AG20443 (cell line): ENCODE measurements around the gene LMTK2.
A peak's percentile ranks its signal among the peaks of the same experiment; 100 is the strongest.

Experiments
- DNase-seq: peaks from one replicate; pipeline ENCODE4 v3.0.0; 2012; ENCODE audit warnings: low spot score, mixed read lengths

Gene LMTK2

GRCh38 chr7:98234429-98235147, 127.9 kb downstream of the LMTK2 start:
- DNase-seq = no peak

GRCh38 chr7:98235901-98236300, 129.2 kb downstream of the LMTK2 start:
- DNase-seq = no peak

DNA sequence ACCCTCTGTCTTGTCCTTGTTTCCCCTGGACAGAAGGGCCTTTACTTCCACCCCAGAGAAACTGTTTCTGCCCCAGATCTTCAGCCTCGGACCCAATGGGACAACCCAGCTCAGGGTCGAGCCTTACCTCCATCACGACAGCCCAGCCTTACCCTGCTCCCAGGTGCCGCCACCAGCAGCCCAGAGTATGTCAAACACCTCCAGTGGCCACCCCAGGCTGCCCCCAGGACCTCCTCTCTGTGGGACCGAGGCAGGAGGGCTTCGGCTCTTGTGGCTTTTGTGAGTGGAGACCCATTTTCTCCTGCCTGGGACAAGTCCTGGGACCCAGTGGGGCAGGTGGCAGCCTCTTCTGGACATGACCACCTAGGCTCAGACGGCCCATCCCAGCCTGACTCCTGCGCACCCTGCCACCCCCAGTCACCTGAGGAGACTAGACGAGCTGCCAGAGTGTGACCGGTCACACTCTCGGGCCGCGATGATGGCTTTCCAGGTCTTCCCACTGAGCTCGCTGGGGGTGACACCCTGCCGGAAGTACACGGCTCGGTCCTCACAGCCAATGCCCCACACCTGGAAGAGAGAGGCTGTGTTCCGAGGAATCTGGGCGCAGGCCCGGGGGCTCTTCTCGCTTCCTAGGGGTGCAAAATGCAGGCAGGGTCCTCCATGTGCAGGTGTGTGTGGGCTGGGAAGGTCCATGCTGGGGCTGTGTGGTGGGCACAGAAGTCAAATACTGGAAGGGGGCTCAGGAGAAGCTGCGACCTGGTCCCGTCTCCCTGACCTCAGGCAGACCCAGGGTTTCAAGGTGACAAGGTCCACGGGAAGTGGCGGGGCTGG, 129.9 kb downstream of the LMTK2 start:
- no peak for DNase-seq

DNA sequence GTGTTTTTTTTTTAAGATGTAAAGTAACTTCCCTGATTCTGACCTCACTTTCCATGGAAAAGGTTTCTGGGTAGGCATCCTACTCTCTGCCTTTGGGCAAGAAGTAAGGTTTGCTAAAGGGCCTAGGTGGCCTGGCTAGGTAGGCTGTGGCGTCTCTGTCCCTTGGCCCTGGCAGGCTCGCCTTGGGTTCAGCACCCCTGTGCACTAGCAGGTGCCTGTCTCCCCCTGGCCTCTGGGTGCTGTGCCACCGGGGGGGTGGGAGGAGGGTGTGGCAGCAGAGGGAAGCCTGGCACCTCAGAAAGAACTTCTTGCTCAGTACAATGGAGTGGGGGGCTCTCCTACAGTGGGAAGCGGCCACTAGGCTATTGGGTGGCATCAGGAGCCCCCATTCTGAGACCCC, 131.4 kb downstream of the LMTK2 start:
- DNase-seq = no peak

- DNase-seq = no peak
Measured at GRCh38 chr7:98238976-98239375, 132.3 kb downstream of the LMTK2 start.

DNA sequence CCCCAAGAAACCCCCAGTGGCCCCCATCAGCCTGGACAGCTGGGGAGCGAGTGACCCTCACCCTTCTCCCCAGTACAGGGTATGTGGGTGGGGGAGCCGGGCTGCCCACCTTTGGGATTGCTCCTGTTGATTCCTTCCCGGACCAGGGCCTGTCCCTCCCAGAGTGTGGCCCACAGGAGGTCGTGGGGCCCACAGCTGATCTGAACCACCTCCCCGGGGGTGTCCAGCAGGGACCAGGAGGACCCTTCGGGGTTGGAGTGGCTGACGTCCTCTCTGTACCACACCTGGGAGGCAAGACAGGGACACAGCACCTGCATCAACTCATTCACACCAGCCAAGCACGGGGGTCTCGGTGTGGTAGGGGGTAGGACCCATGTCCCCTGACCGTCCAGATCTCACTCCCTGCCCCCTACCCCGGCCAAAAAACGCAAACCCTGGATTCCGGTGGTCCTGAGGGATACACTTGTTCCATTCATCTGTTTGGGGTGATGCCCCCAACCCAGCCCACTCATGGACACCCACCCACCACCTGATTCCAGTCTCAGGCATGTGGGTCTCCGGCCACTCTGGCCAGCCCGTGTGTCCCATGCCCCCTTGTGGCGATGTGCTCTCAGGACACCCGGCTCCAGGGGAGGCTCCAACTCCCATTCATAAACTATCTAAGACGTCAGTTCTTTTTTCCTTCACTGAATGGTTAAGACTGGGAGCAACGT, 134.5 kb downstream of the LMTK2 start:
- peak; percentile 85 for DNase-seq

DNA sequence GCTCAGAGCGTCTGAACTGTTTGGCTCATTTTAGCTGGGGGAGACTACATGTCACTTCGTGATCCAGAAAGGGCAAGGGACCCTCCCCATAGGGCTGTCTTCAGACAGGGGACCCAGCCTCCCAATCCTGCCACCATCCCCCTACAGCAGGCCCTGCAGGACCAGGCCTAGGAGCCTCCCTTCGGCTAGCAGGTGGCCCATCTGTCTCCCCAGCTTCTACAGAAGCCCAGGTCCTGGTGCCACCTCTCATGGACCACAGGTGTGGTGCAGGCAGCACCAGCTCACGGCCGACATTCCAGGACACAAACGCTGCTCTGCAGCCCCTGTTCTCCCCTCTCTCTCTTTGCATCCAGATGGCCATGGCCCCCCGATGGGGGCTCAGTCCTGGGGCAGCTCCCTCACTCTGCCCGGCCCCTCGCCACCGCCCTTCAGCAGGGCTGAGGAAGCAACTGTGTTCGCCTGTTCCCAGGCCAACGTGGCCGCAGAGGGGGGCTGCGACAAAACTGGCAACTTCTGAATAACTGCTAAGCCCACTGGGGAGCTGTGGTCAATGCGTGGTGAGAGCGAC, 135.1 kb downstream of the LMTK2 start:
- no peak for DNase-seq

GRCh38 chr7:98242342-98242741, 135.7 kb downstream of the LMTK2 start:
- no peak for DNase-seq

- DNase-seq = no peak
Measured at GRCh38 chr7:98242934-98243333, 136.3 kb downstream of the LMTK2 start.

GRCh38 chr7:98244871-98245270, 138.2 kb downstream of the LMTK2 start:
- DNase-seq = no peak

- no peak for DNase-seq
Measured at GRCh38 chr7:98248156-98248555, 141.5 kb downstream of the LMTK2 start.

DNA sequence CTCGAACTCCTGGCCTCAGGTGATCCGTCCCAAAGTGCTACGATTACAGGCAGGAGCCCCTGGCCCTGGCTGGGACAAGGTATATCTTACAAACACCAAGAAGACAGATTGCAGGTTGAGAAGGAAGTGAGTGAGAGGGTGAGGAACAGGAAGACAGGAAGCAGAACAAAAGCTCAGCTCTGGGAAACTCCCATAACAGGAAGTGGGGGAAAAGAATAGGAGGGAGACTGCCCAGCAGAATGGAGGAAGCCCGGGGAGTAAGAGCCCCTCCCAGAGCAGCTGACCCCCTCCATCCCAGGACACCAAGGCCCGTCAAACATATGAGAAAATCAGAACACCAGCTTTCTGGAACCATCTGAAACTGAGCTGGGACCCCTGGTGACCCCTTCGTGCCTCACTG, 142.4 kb downstream of the LMTK2 start:
- no peak for DNase-seq

GRCh38 chr7:98250789-98251188, 144.1 kb downstream of the LMTK2 start:
- no peak for DNase-seq

- DNase-seq = no peak
Measured at GRCh38 chr7:98251231-98251600, 144.6 kb downstream of the LMTK2 start.

DNA sequence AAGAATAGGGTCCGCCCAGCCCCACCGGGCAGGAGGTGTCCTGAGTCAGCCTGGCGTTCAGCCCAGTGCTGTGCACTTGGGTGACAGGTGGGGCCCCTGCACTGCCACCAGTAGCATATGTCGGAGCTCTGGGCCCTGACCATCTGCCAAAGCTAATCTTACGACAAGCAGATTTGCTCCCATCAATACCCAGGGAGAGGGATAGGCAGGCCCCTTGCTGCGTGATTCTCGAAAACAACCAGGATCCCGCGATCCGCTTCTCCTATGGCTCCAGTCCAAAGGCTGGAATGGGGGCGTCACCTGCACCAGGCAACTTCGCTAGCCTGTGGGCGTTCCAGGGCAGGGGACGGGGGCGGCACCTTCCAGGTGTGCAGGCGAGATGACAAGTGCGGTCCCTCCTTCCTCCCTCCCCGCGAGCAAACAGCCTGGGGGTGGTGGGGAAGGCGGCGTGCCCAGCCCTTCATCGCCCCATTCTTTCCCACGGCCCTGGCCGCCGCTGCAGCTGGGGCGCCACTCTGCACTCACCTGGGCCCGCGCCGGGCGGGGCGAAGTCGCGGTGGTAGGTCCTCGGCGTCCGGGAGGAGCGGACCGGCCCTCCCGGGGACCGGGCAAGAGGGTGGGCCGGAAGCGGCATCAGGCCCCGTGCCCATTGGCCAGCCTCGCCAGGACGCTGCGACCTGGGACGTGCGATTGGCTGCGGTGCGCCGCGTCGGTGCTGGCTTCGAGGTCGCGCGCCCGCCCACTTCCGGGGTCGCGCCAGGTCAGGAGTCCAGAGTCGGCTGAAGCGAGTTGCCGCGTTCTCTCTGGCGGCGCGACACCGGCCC, 145.2 kb downstream of the LMTK2 start, which contains the start of gene TECPR1:
TECPR1 (minus strand) TSS at position 632 of the 824 bp plus-strand sequence. CDS start 6,086 bp downstream, outside the sequence.
- peak; percentile 100 for DNase-seq

DNA sequence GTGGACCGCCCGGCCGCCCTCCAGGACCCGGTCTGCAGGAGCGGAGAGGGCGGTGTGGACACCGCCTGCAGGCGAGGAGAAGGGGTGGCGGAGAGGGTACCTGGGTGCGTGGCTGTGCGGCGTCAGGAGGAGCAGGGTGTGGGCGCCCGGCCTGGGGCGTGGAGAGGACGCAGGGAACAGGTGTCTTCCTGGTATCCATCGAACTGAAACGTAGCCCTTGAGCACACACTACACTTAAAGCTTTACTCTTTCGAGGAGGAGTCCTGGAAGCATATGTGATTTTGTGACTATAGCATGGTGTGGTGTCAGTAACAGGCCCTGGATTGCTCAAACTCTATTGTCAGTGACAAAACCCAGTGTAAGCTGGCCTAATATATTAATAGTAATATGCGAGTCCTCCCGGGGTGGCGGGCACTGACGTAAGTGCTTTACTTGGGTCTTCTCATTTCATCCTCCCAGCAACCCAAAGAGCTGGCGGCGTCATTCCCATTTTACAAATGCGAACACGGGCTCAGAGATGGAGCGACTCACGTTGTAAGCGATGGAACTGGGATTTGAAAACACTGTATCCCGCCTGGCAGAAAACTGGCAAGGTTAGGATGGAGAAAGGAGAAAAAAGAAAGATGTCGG, 145.9 kb downstream of the LMTK2 start:
- no peak for DNase-seq

DNA sequence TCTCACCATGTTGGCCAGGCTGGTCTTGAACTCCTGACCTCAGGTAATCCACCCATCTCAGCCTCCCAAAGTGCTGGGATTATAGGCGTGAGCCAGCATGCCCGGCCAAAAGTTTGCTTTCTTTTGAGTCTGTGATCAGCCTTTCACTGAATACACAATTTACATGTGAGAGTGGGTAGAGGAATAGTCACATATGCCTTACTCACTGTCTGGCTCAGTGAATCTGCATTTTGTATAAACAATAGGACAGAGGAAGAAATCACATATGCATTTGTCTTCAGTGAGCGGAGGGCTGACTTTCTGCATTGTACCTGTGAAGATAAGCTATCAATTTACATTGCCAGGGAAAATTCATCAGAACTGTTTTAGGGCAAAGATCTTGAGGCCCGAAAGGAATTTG, 147.9 kb downstream of the LMTK2 start:
- DNase-seq = no peak

DNA sequence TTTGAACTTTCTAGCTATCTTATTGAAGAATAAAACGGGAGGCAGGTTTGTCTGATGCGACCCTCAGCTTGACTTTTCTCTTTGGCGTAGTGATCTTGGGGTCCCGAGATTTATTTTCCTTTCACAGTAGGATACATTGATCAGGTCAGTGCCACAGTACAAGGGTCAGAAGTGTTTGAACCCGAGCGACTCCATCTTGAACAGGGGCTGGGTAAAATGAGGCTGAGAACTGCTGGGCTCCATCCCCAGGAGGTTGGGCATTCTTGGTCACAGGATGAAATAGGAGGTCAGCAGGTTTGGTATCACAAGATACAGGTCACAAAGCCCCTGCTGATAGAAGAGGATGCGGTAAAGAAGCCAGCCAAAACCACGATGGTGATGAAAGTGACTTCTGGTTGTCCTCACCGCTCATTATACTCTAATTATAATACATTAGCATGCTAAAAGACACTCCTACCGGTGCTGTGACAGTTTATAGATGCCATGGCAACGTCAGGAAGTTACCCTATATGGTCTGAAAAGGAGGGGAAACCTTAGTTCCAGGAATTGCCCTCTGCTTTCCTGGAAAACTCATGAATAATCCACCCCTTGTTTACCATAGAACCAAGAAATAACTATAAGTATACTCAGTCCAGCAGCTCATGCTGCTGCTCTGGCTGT, 148.4 kb downstream of the LMTK2 start:
- no peak for DNase-seq

DNA sequence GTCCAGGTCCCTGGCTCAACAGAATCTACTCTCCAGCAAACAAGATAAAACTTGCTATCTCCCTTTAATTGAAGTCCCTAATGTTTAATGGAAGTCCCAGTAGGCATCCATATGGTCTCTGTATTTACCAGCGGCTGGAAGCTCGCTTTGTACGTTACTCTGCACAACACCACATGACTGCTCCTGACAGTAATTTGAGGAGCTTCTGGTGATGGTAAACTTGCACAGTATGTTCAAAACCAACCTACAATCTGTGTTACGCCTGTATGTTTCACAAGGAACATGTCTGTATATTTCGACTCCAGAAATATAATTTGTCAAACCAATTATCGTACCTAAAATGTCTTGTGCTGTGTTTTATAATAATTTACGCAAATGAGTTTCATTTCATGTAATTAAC, 149.8 kb downstream of the LMTK2 start:
- DNase-seq = no peak

GRCh38 chr7:98257701-98258100, 151.0 kb downstream of the LMTK2 start:
- DNase-seq = no peak
